SK-N-SH (cell line): ENCODE data around the gene RNF150. TPM values are rescaled to one million over a fixed set of nuclear protein-coding genes. Genes with fewer than 3 reads are reported as not detected.

ENCODE experiments used
- CTCF ChIA-PET: fragments of 300-600, 350-600 bp; formaldehyde crosslinking; extraction: SDS; loops from one replicate; lab custom pipeline; 2021; lab: Yijun Ruan, JAX
- POLR2A ChIA-PET: fragments of 350-600 bp; sonication (Branson Sonifier 250); formaldehyde crosslinking; extraction: SDS; loops from one replicate; lab custom pipeline; 2020; ENCODE audit warnings: antibody characterized with exemption, inconsistent platforms; lab: Yijun Ruan, JAX
- DNase-seq: peaks from one replicate; pipeline ENCODE4 v3.0.0; 2012
- H2AFZ ChIP-seq: fragments of 200-600 bp; sonication (generic); 2 replicates; pipeline ENCODE4 v1.8.1; 2016; ENCODE audit warnings: antibody characterized with exemption, mild to moderate bottlenecking, low read depth
- H3F3A ChIP-seq: fragments of 200-600 bp; sonication (generic); replicated peaks from 2 replicates; pipeline ENCODE3; 2016; ENCODE audit warnings: antibody characterized with exemption, mild to moderate bottlenecking; ENCODE audit not compliant: insufficient read depth
- H3K27ac ChIP-seq, 2 experiments: fragments of 200-500 bp in 1 of 2; fragments of 200-600 bp in 1 of 2; sonication (Bioruptor generic) in 1 of 2; sonication (generic), shearing (Covaris generic) in 1 of 2; 2 replicates each; pipeline versions ENCODE4 v1.5.1 to v1.6.1; 2014 to 2016; ENCODE audit warnings: low read depth in 2 of 2, inconsistent platforms in 1 of 2, low read length in 1 of 2, mild to moderate bottlenecking in 1 of 2, mixed read lengths in 1 of 2
- H3K27me3 ChIP-seq: fragments of 200-600 bp; sonication (generic), shearing (Covaris generic); 2 replicates; pipeline ENCODE4 v1.6.1; 2016; ENCODE audit warnings: mixed run types; ENCODE audit not compliant: insufficient read depth
- H3K36me3 ChIP-seq, 2 experiments: fragments of 200-500 bp in 1 of 2; fragments of 200-600 bp in 1 of 2; sonication (Bioruptor generic) in 1 of 2; sonication (generic) in 1 of 2; replicated peaks in 1 of 2; 2 replicates each; pipeline versions ENCODE3 to v1.5.1; 2014 to 2016; ENCODE audit warnings: low read length in 1 of 2, mild to moderate bottlenecking in 1 of 2; ENCODE audit not compliant: insufficient read depth in 2 of 2, control insufficient read depth in 1 of 2
- H3K4me1 ChIP-seq, 2 experiments: fragments of 200-500 bp in 1 of 2; fragments of 200-600 bp in 1 of 2; sonication (Bioruptor generic) in 1 of 2; sonication (generic), shearing (Covaris generic) in 1 of 2; 2 replicates each; pipeline versions ENCODE4 v1.5.1 to v1.6.1; 2014 to 2016; ENCODE audit warnings: low read depth in 1 of 2, low read length in 1 of 2, mixed run types in 1 of 2; ENCODE audit not compliant: insufficient read depth in 2 of 2, control insufficient read depth in 1 of 2
- H3K4me2 ChIP-seq: fragments of 200-600 bp; sonication (generic), shearing (Covaris generic); 2 replicates; pipeline ENCODE4 v1.6.1; 2017; ENCODE audit warnings: mixed run types
- H3K4me3 ChIP-seq, 2 experiments: fragments of 200-500 bp in 1 of 2; fragments of 200-600 bp in 1 of 2; sonication (Bioruptor generic) in 1 of 2; sonication (generic), shearing (Covaris generic) in 1 of 2; 2 replicates each; pipeline versions ENCODE4 v1.5.1 to v1.8.1; 2014 to 2016; ENCODE audit warnings: low read depth in 2 of 2, inconsistent platforms in 1 of 2, low read length in 1 of 2, mild to moderate bottlenecking in 1 of 2, mixed read lengths in 1 of 2, moderate library complexity in 1 of 2
- H3K79me2 ChIP-seq: fragments of 200-600 bp; sonication (generic); 2 replicates; pipeline ENCODE4 v1.8.1; 2017; ENCODE audit warnings: mild to moderate bottlenecking; ENCODE audit not compliant: insufficient read depth
- H3K9ac ChIP-seq: fragments of 200-600 bp; sonication (generic); 2 replicates; pipeline ENCODE4 v1.6.1; 2017; ENCODE audit warnings: mixed run types
- H3K9me2 ChIP-seq: fragments of 200-600 bp; sonication (generic); 2 replicates; pipeline ENCODE4 v1.6.1; 2017; ENCODE audit warnings: mixed run types
- H3K9me3 ChIP-seq: fragments of 200-600 bp; sonication (generic); 2 replicates; pipeline ENCODE4 v1.6.1; 2017; ENCODE audit warnings: mixed run types, mild to moderate bottlenecking, moderate library complexity
- H4K20me1 ChIP-seq: fragments of 200-600 bp; sonication (generic); 2 replicates; pipeline ENCODE4 v1.6.1; 2017; ENCODE audit warnings: mild to moderate bottlenecking, mixed run types; ENCODE audit not compliant: insufficient read depth
- CHD2 ChIP-seq: fragments of 150-350 bp; IDR thresholded peaks from 2 replicates; pipeline ENCODE4 v1.6.1; 2018; ENCODE audit warnings: low read length; ENCODE audit not compliant: partially characterized antibody
- EP300 ChIP-seq, 2 experiments: IDR thresholded peaks; 2 replicates each; pipeline versions ENCODE4 v1.4.0 to v1.6.1; 2012; ENCODE audit warnings: borderline replicate concordance in 1 of 2, low read depth in 1 of 2, low read length in 1 of 2
- FOSL2 ChIP-seq: IDR thresholded peaks from 2 replicates; pipeline ENCODE4 v1.4.0; 2012; ENCODE audit warnings: low read depth, mild to moderate bottlenecking, moderate library complexity, borderline replicate concordance
- GATA2 ChIP-seq: sonication (generic); formaldehyde crosslinking; IDR thresholded peaks from 2 replicates; pipeline ENCODE4 v1.5.0; 2020; ENCODE audit warnings: mild to moderate bottlenecking, missing genetic modification reagents
- JUND ChIP-seq: IDR thresholded peaks from 2 replicates; pipeline ENCODE4 v1.4.0; 2012
- MAX ChIP-seq: IDR thresholded peaks from 2 replicates; pipeline ENCODE4 v1.4.0; 2012; ENCODE audit warnings: low read depth
- SMC3 ChIP-seq: IDR thresholded peaks from 2 replicates; pipeline ENCODE4 v1.6.1; 2012; ENCODE audit warnings: low read depth, low read length, improper control_type of control experiment
- USF1 ChIP-seq: IDR thresholded peaks from 2 replicates; pipeline ENCODE4 v1.4.0; 2012; ENCODE audit warnings: low read depth, borderline replicate concordance
- ZBTB33 ChIP-seq: IDR thresholded peaks from 2 replicates; pipeline ENCODE4 v1.4.0; 2012; ENCODE audit warnings: low read depth, borderline replicate concordance
- WGBS: methylation state at CpG from one replicate; pipeline ENCODE4 v1.1.6; 2017; ENCODE audit warnings: low lambda C conversion rate; 5-methylcytosine and 5-hydroxymethylcytosine counted together
- polyA plus RNA-seq, 3 experiments: library from polyadenylated mRNA; depleted of rRNA; stranded (reverse); fragments of >200 nt; gene quantifications; 2 replicates each; pipeline ENCODE4 v1.2.3, GENCODE V29; 2012

Gene RNF150
- polyA plus RNA-seq, 1 of the 3 experiments (the other 2 are of a cell fraction) = 5.8 TPM

- Histone ChIP-seq H3K27me3 (no peaks in the 10 kb centered on the region), H3K36me3 (peaks cover 0 to 22% of the 10 kb centered on the region in 2 experiments), H3K9ac (no peak overlapping the region)
- CTCF ChIA-PET = interaction anchor here (0.7 to 1.4 kb wide), 3 partner anchors 17 to 120 kb away, joined by 3 to 5 read pairs (median 4); partner anchors contain the start of gene RNF150
- no peak for DNase-seq
- TF ChIP-seq EP300 (IDR thresholded peaks at IDR 0.05; ENCODE audit: borderline replicate concordance in 1 of 2, low read depth in 1 of 2, low read length in 1 of 2) = peak in 1 of 2 experiments; percentile 82; a peak in 1 of 4 replicates
- no peak for TF ChIP-seq ZBTB33
- peak; percentile 65; the same call in 1 of the 2 replicates for TF ChIP-seq GATA2 (CRISPR knock-in tag)
- TF ChIP-seq FOSL2 = no peak
- TF ChIP-seq SMC3 = no peak
- TF ChIP-seq CHD2 = no peak
- TF ChIP-seq MAX = no peak
- no peak for TF ChIP-seq USF1
- TF ChIP-seq, all 33 proteins: peak for 2
- Histone ChIP-seq H3K4me1 (peaks cover 0 to 42% of the 10 kb centered on the region in 2 experiments; a peak in 2 of 4 replicates), H4K20me1 (no peaks in the 10 kb centered on the region), H3K9me3 (no peaks in the 10 kb centered on the region), H3K4me3 (no peak overlapping the region), H3K9me2 (no peaks in the 10 kb centered on the region), H3F3A (no peaks in the 10 kb centered on the region), H2AFZ (no peak overlapping the region), H3K4me2 (no peak overlapping the region), H3K27ac (peak overlapping the region in 1 of 2 experiments; percentile 53; a peak in 2 of 4 replicates), H3K79me2 (peaks cover 38% of the 10 kb centered on the region; the same call in 1 of the 2 replicates)
- POLR2A ChIA-PET = no interaction called here
- WGBS = 39% methylated on average over 3 of the region's 3 CpGs
Measured at GRCh38 chr4:141013899-141014298, 119.4 kb downstream of the RNF150 start.

- ChIA-PET CTCF (interaction anchor here (1.1 to 2.1 kb wide), 5 partner anchors 10 to 161 kb away, joined by 3 to 10 read pairs (median 4); partner anchors contain the start of gene RNF150), POLR2A (no interaction called here)
- Histone ChIP-seq H3K36me3 (peaks cover 0 to 29% of the 10 kb centered on the region in 2 experiments), H3K4me3 (no peak overlapping the region), H3K79me2 (peaks cover 31% of the 10 kb centered on the region; the same call in 1 of the 2 replicates), H3K4me1 (peaks cover 0 to 24% of the 10 kb centered on the region in 2 experiments; a peak in 2 of 4 replicates), H3K9me3 (no peaks in the 10 kb centered on the region), H3K27ac (peak overlapping the region in 1 of 2 experiments; percentile 31; a peak in 1 of 4 replicates), H3K9ac (no peak overlapping the region), H3K4me2 (no peak overlapping the region), H3K27me3 (no peaks in the 10 kb centered on the region), H2AFZ (no peak overlapping the region), H3F3A (no peaks in the 10 kb centered on the region), H4K20me1 (no peaks in the 10 kb centered on the region), H3K9me2 (no peaks in the 10 kb centered on the region)
- no peak for DNase-seq
- TF ChIP-seq JUND = no peak
- WGBS = 94% methylated on average over 3 of the region's 3 CpGs
Measured at GRCh38 chr4:141011901-141012315, 121.4 kb downstream of the RNF150 start.
